HEK293 (cell line): ENCODE results near the gene TOR2A.
A peak's percentile ranks its signal among the peaks of the same experiment; 100 is the strongest.

ENCODE experiments used
- BCL6B ChIP-seq: fragments of 450-650 bp; formaldehyde crosslinking; IDR thresholded peaks from 2 replicates; pipeline ENCODE4 v1.5.1; 2017; ENCODE audit warnings: missing biosample characterization, missing genetic modification characterization
- HOXC10 ChIP-seq: sonication (generic); formaldehyde crosslinking; IDR thresholded peaks from 2 replicates; pipeline ENCODE4 v1.8.1; 2023; ENCODE audit warnings: mild to moderate bottlenecking, missing genetic modification reagents
- INSM2 ChIP-seq: fragments of 450-650 bp; formaldehyde crosslinking; IDR thresholded peaks from 2 replicates; pipeline ENCODE4 v1.5.1; 2016; ENCODE audit warnings: missing biosample characterization, missing genetic modification characterization
- MEIS1 ChIP-seq: sonication (generic); formaldehyde crosslinking; IDR thresholded peaks from 2 replicates; pipeline ENCODE4 v1.8.1; 2022; ENCODE audit warnings: missing genetic modification reagents, mild to moderate bottlenecking, borderline replicate concordance
- REST ChIP-seq: fragments of 450-650 bp; formaldehyde crosslinking; IDR thresholded peaks from 2 replicates; pipeline ENCODE4 v1.5.1; 2016; ENCODE audit warnings: missing biosample characterization, missing genetic modification characterization
- TRIM28 ChIP-seq: IDR thresholded peaks from 2 replicates; pipeline ENCODE4 v1.6.1; 2011; ENCODE audit warnings: low read length, control low read depth, borderline replicate concordance
- ZBTB11 ChIP-seq: fragments of 450-650 bp; formaldehyde crosslinking; conservative IDR thresholded peaks from 2 replicates; pipeline ENCODE4 v1.5.1; 2016; ENCODE audit warnings: low read depth, missing biosample characterization, missing genetic modification characterization
- ZBTB48 ChIP-seq: fragments of 450-650 bp; formaldehyde crosslinking; IDR thresholded peaks from 2 replicates; pipeline ENCODE4 v1.5.1; 2016; ENCODE audit warnings: missing biosample characterization, missing genetic modification characterization
- ZFP69B ChIP-seq: fragments of 450-650 bp; formaldehyde crosslinking; IDR thresholded peaks from 2 replicates; pipeline ENCODE4 v1.5.1; 2016; ENCODE audit warnings: missing biosample characterization, missing genetic modification characterization
- ZNF133 ChIP-seq: fragments of 450-650 bp; formaldehyde crosslinking; IDR thresholded peaks from 2 replicates; pipeline ENCODE4 v1.5.1; 2016; ENCODE audit warnings: missing biosample characterization, missing genetic modification characterization
- ZNF140 ChIP-seq: fragments of 450-650 bp; formaldehyde crosslinking; IDR thresholded peaks from 2 replicates; pipeline ENCODE4 v1.5.1; 2016; ENCODE audit warnings: missing biosample characterization, missing genetic modification characterization
- ZNF174 ChIP-seq: fragments of 450-650 bp; formaldehyde crosslinking; IDR thresholded peaks from 2 replicates; pipeline ENCODE4 v1.5.0; 2017; ENCODE audit warnings: missing biosample characterization, mild to moderate bottlenecking, missing genetic modification characterization
- ZNF221 ChIP-seq: fragments of 450-650 bp; formaldehyde crosslinking; IDR thresholded peaks from 2 replicates; pipeline ENCODE4 v1.5.1; 2017; ENCODE audit warnings: missing biosample characterization, missing genetic modification characterization, borderline replicate concordance
- ZNF239 ChIP-seq: fragments of 450-650 bp; formaldehyde crosslinking; IDR thresholded peaks from 2 replicates; pipeline ENCODE4 v1.5.1; 2016; ENCODE audit warnings: missing biosample characterization, missing genetic modification characterization
- ZNF266 ChIP-seq: fragments of 450-650 bp; formaldehyde crosslinking; IDR thresholded peaks from 2 replicates; pipeline ENCODE4 v1.5.1; 2016; ENCODE audit warnings: missing biosample characterization, missing genetic modification characterization, low read depth
- ZNF302 ChIP-seq: fragments of 450-650 bp; formaldehyde crosslinking; IDR thresholded peaks from 2 replicates; pipeline ENCODE4 v1.5.1; 2016; ENCODE audit warnings: missing biosample characterization, missing genetic modification characterization, low read depth
- ZNF37A ChIP-seq: fragments of 450-650 bp; IDR thresholded peaks from 2 replicates; pipeline ENCODE4 v1.5.1; 2018; ENCODE audit warnings: missing biosample characterization, missing genetic modification characterization
- ZNF398 ChIP-seq: fragments of 450-650 bp; formaldehyde crosslinking; IDR thresholded peaks from 2 replicates; pipeline ENCODE4 v1.5.1; 2017; ENCODE audit warnings: missing biosample characterization, missing genetic modification characterization
- ZNF426 ChIP-seq: fragments of 450-650 bp; formaldehyde crosslinking; IDR thresholded peaks from 2 replicates; pipeline ENCODE4 v1.5.1; 2017; ENCODE audit warnings: missing biosample characterization, missing genetic modification characterization, mild to moderate bottlenecking, inconsistent platforms, moderate library complexity
- ZNF488 ChIP-seq: fragments of 450-650 bp; formaldehyde crosslinking; IDR thresholded peaks from 2 replicates; pipeline ENCODE4 v1.5.1; 2016; ENCODE audit warnings: missing biosample characterization, missing genetic modification characterization
- ZNF645 ChIP-seq: fragments of 450-650 bp; formaldehyde crosslinking; IDR thresholded peaks from 2 replicates; pipeline ENCODE4; 2016; ENCODE audit warnings: missing biosample characterization, missing genetic modification characterization
- ZNF664 ChIP-seq: fragments of 450-650 bp; formaldehyde crosslinking; IDR thresholded peaks from 2 replicates; pipeline ENCODE4 v1.5.1; 2016; ENCODE audit warnings: missing biosample characterization, missing genetic modification characterization
- ZNF677 ChIP-seq: fragments of 450-650 bp; IDR thresholded peaks from 2 replicates; pipeline ENCODE4 v1.5.0; 2018; ENCODE audit warnings: missing biosample characterization, mild to moderate bottlenecking, missing genetic modification characterization, moderate library complexity
- ZSCAN23 ChIP-seq: fragments of 450-650 bp; formaldehyde crosslinking; IDR thresholded peaks from 2 replicates; pipeline ENCODE4 v1.5.1; 2016; ENCODE audit warnings: missing biosample characterization, missing genetic modification characterization
- ZXDB ChIP-seq: fragments of 450-650 bp; formaldehyde crosslinking; IDR thresholded peaks from 2 replicates; pipeline ENCODE4 v1.5.1; 2016; ENCODE audit warnings: missing biosample characterization, missing genetic modification characterization

TOR2A gene

GRCh38 chr9:127754099-127755060 is 19.3 kb upstream of the TOR2A start (continued):
- no peak for TF ChIP-seq ZNF221 (tag by site-specific recombination)
- TF ChIP-seq ZNF488: no peak
- no peak for TF ChIP-seq ZNF677 (tag by site-specific recombination)
- no peak for TF ChIP-seq ZNF133 (tag by site-specific recombination)
- no peak for TF ChIP-seq HOXC10 (CRISPR knock-in tag)
- TF ChIP-seq ZNF239: no peak
- TF ChIP-seq ZBTB11 (tag by site-specific recombination): peak; percentile 16; the same call in 1 of the 2 replicates
- TF ChIP-seq ZNF174 (tag by site-specific recombination): no peak
- no peak for TF ChIP-seq MEIS1
- 0 out of 2 replicates have a peak, but pooled peaks have one; percentile 19 for TF ChIP-seq ZXDB (tag by site-specific recombination)
- no peak for TF ChIP-seq ZNF426 (tag by site-specific recombination)
- no peak for TF ChIP-seq BCL6B (tag by site-specific recombination)
- TF ChIP-seq ZNF398 (tag by site-specific recombination): 0 out of 2 replicates have a peak, but pooled peaks have one; percentile 9
- no peak for TF ChIP-seq ZSCAN23 (tag by site-specific recombination)
- TF ChIP-seq INSM2 (tag by site-specific recombination): no peak
- no peak for TF ChIP-seq ZBTB48 (tag by site-specific recombination)
- TF ChIP-seq TRIM28: no peak
- TF ChIP-seq ZNF37A (tag by site-specific recombination): no peak
- no peak for TF ChIP-seq ZNF645 (tag by site-specific recombination)
- no peak for TF ChIP-seq ZNF302 (tag by site-specific recombination)
- no peak for TF ChIP-seq ZNF664 (tag by site-specific recombination)
- TF ChIP-seq ZNF266: no peak
- TF ChIP-seq ZFP69B (tag by site-specific recombination): no peak
- TF ChIP-seq REST (tag by site-specific recombination): no peak
- TF ChIP-seq ZNF140 (tag by site-specific recombination): no peak
